MG63 (cell line): ENCODE data around the gene CCL11. TPM values are rescaled to one million over a fixed set of nuclear protein-coding genes. Genes with fewer than 3 reads are reported as not detected.
"Not testable (repeated sequence)": the region's sequence is repeated elsewhere in the genome, so short reads cannot be mapped to it uniquely, and the experiment has no call there.

Source experiments
- DNase-seq: peaks from one replicate; pipeline ENCODE4 v3.0.0-alpha.2; 2020
- H3K27me3 ChIP-seq: fragments of 250-450 bp; sonication (Bioruptor Pico); 2 replicates; pipeline ENCODE4 v1.5.1; 2020; ENCODE audit warnings: mild to moderate bottlenecking, moderate library complexity
- H3K36me3 ChIP-seq: fragments of 250-450 bp; sonication (Bioruptor Pico); 2 replicates; pipeline ENCODE4 v1.5.1; 2020; ENCODE audit warnings: mild to moderate bottlenecking, moderate library complexity
- H3K4me3 ChIP-seq: fragments of 250-450 bp; sonication (Bioruptor Pico); 2 replicates; pipeline ENCODE4 v1.5.1; 2020; ENCODE audit warnings: mild to moderate bottlenecking, moderate library complexity
- H3K9me3 ChIP-seq: fragments of 250-450 bp; sonication (Bioruptor Pico); 2 replicates; pipeline ENCODE4 v1.5.1; 2020; ENCODE audit warnings: mild to moderate bottlenecking, moderate library complexity
- total RNA-seq: library from RNA; depleted of rRNA; stranded (reverse); fragments of >200 nt; shearing (Covaris generic); gene quantifications from 2 replicates; pipeline ENCODE4 v1.2.3, GENCODE V29; 2014; ENCODE audit warnings: low replicate concordance; rRNA removed

CCL11 gene
- total RNA-seq, 1 experiment from 2014 or later, result not detected

DNA sequence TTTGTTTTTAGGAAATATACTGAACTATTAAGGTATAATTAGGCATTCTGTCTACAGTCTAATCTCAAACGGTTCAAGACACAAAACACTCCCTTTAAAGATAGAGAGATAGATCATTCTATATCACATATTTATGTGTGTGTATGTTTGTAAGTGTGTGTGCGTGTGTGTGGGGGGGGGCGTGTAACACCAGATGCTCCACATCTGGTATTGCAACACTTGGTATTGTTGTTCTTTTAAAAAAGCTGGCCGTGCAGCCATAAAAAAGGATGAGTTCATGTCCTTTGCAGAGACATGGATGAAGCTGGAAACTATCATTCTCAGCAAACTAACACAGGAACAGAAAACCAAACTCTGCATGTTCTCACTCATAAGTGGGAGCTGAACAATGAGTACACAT is 42.0 kb downstream of the CCL11 start:
- H3K27me3 ChIP-seq, H3K4me3 ChIP-seq, H3K36me3 ChIP-seq, H3K9me3 ChIP-seq, DNase-seq: not testable (repeated sequence)

DNA sequence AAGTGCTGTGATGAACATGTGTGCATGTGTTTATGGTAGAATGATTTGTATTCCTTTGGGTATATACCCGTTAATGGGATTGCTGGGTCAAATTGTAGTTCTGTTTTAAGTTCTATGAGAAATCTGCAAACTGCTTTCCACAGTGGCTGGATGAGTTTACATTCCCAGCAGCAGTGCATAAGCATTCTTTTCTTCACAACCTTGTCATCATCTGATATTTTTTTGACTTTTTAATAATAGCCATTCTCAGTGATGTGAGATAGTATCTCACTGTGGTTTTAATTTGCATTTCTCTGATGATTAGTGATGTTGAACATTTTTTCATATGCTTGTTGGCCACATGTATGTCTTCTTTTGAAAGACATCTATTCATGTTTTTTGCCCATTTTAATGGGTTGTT is 52.2 kb downstream of the CCL11 start:
- Histone ChIP-seq H3K4me3 (no peak overlapping the region), H3K9me3 (no peaks in the 10 kb centered on the region), H3K27me3 (peaks cover 8% of the 10 kb centered on the region; the same call in 1 of the 2 replicates), H3K36me3 (no peaks in the 10 kb centered on the region)
- DNase-seq, result no peak

Other genes with a start within 250 kb of the CCL11 start
- gene CCL2, start 30.5 kb upstream of the CCL11 start, total RNA-seq, result 12.3 and 33.0 TPM in 2 replicates
- gene CCL7, start 15.5 kb upstream of the CCL11 start, total RNA-seq, result not detected in 2 replicates
- not detected in 2 replicates for gene CCL8, start 33.7 kb downstream of the CCL11 start, total RNA-seq
- not detected in 2 replicates for gene CCL13, start 70.7 kb downstream of the CCL11 start, total RNA-seq
- not detected in 2 replicates for gene CCL1, start 77.5 kb downstream of the CCL11 start, total RNA-seq